ENCODE data around the gene B4GAT1. TPM values are rescaled to one million over a fixed set of nuclear protein-coding genes. Genes with fewer than 3 reads are reported as not detected.

B4GAT1 gene
- total and polyA plus RNA-seq, 9 of the 15 experiments (the other 6 are each of a cell fraction or from before 2014, with no cell fraction given): 0.86 to 9.5 (median 3.8) TPM

DNA sequence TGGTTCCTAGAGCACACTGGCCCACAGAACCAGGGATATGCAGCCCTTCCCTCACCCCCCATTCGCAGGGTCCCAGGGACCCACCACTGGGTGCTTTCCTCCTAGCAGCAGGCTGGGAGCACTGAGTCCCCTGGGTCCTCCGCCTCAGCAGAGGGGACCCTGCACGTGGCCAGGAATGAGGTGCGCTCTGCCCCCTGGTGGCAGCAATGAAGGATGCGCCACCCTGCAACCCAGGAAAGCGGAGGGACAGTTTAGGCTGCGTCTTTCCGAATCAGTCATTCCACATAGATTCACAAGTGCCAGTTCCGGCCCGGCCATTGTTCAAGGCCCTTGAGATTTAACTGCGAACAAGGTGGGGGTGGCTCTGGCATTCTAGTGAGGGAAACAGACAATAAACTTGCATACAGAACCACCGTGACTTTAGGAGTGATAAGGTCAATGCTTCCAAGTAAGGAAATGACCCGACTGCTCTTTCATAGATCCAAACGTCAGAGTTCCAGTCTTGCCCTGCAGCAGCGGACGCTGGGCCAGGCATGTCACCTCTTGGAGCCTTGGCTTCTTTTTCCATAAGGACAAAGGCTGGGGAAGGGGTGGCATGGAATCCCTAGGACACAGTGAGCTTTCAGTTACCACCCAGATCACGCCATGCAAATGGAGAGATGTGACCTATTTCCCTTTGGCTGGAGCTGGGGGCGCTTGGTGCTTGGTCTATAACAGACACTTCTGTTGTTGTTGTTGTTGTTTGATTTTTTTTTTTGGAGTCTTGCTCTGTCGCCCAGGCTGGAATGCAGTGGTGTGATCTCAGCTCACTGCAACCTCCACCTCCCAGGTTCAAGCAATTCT, 18.9 kb downstream of the B4GAT1 start (continued):
- TF ChIP-seq, protein P1, sequence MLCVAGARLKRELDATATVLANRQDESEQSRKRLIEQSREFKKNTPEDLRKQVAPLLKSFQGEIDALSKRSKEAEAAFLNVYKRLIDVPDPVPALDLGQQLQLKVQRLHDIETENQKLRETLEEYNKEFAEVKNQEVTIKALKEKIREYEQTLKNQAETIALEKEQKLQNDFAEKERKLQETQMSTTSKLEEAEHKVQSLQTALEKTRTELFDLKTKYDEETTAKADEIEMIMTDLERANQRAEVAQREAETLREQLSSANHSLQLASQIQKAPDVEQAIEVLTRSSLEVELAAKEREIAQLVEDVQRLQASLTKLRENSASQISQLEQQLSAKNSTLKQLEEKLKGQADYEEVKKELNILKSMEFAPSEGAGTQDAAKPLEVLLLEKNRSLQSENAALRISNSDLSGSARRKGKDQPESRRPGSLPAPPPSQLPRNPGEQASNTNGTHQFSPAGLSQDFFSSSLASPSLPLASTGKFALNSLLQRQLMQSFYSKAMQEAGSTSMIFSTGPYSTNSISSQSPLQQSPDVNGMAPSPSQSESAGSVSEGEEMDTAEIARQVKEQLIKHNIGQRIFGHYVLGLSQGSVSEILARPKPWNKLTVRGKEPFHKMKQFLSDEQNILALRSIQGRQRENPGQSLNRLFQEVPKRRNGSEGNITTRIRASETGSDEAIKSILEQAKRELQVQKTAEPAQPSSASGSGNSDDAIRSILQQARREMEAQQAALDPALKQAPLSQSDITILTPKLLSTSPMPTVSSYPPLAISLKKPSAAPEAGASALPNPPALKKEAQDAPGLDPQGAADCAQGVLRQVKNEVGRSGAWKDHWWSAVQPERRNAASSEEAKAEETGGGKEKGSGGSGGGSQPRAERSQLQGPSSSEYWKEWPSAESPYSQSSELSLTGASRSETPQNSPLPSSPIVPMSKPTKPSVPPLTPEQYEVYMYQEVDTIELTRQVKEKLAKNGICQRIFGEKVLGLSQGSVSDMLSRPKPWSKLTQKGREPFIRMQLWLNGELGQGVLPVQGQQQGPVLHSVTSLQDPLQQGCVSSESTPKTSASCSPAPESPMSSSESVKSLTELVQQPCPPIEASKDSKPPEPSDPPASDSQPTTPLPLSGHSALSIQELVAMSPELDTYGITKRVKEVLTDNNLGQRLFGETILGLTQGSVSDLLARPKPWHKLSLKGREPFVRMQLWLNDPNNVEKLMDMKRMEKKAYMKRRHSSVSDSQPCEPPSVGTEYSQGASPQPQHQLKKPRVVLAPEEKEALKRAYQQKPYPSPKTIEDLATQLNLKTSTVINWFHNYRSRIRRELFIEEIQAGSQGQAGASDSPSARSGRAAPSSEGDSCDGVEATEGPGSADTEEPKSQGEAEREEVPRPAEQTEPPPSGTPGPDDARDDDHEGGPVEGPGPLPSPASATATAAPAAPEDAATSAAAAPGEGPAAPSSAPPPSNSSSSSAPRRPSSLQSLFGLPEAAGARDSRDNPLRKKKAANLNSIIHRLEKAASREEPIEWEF (CRISPR knock-in tag; IDR thresholded peaks at IDR 0.05): no peak
- TF ChIP-seq, protein P2, sequence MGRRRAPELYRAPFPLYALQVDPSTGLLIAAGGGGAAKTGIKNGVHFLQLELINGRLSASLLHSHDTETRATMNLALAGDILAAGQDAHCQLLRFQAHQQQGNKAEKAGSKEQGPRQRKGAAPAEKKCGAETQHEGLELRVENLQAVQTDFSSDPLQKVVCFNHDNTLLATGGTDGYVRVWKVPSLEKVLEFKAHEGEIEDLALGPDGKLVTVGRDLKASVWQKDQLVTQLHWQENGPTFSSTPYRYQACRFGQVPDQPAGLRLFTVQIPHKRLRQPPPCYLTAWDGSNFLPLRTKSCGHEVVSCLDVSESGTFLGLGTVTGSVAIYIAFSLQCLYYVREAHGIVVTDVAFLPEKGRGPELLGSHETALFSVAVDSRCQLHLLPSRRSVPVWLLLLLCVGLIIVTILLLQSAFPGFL (CRISPR knock-in tag; IDR thresholded peaks at IDR 0.05): no peak
- TF ChIP-seq GTF2F1 (IDR thresholded peaks at IDR 0.05; ENCODE audit: low read depth, low read length): no peak
- TF ChIP-seq ZNF165 (CRISPR knock-in tag; IDR thresholded peaks at IDR 0.05; ENCODE audit: borderline replicate concordance): no peak
- TF ChIP-seq, protein P3, sequence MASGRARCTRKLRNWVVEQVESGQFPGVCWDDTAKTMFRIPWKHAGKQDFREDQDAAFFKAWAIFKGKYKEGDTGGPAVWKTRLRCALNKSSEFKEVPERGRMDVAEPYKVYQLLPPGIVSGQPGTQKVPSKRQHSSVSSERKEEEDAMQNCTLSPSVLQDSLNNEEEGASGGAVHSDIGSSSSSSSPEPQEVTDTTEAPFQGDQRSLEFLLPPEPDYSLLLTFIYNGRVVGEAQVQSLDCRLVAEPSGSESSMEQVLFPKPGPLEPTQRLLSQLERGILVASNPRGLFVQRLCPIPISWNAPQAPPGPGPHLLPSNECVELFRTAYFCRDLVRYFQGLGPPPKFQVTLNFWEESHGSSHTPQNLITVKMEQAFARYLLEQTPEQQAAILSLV (tag; IDR thresholded peaks at IDR 0.05): no peak
- no peak for TF ChIP-seq POLR3G (IDR thresholded peaks at IDR 0.05; ENCODE audit: extremely low read depth, insufficient read length, insufficient replicate concordance)
- TF ChIP-seq DIDO1 (tag; IDR thresholded peaks at IDR 0.05; ENCODE audit: low read depth): no peak
- TF ChIP-seq CCNT2 (IDR thresholded peaks at IDR 0.05; ENCODE audit: borderline replicate concordance, extremely low read depth, insufficient read length, low read depth, low read length): no peak
- no peak for TF ChIP-seq PCBP1 (IDR thresholded peaks at IDR 0.05; ENCODE audit: low read depth, low read length, poor library complexity, severe bottlenecking)
- TF ChIP-seq SAFB (IDR thresholded peaks at IDR 0.05; ENCODE audit: borderline replicate concordance, low read depth, low read length): no peak
- TF ChIP-seq PML (IDR thresholded peaks at IDR 0.05; ENCODE audit: low read length): no peak
- TF ChIP-seq, protein P4, sequence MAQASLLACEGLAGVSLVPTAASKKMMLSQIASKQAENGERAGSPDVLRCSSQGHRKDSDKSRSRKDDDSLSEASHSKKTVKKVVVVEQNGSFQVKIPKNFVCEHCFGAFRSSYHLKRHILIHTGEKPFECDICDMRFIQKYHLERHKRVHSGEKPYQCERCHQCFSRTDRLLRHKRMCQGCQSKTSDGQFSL (CRISPR knock-in tag; IDR thresholded peaks at IDR 0.05): no peak
- TF ChIP-seq, protein P4 (tag; IDR thresholded peaks at IDR 0.05): no peak
- TF ChIP-seq, protein P5, sequence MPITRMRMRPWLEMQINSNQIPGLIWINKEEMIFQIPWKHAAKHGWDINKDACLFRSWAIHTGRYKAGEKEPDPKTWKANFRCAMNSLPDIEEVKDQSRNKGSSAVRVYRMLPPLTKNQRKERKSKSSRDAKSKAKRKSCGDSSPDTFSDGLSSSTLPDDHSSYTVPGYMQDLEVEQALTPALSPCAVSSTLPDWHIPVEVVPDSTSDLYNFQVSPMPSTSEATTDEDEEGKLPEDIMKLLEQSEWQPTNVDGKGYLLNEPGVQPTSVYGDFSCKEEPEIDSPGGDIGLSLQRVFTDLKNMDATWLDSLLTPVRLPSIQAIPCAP (CRISPR knock-in tag; IDR thresholded peaks at IDR 0.05; ENCODE audit: borderline replicate concordance): no peak
- no peak; the same call in 1 of the 2 replicates for TF ChIP-seq MYNN (IDR thresholded peaks at IDR 0.05)
- TF ChIP-seq MYNN (CRISPR knock-in tag; IDR thresholded peaks at IDR 0.05): no peak
- no peak for TF ChIP-seq XRCC3 (IDR thresholded peaks at IDR 0.05)
- no peak for TF ChIP-seq CHCHD3 (CRISPR knock-in tag; IDR thresholded peaks at IDR 0.05)
- TF ChIP-seq PPARD (CRISPR knock-in tag; IDR thresholded peaks at IDR 0.05): no peak
